GM19468 (cell line): Measurements from ENCODE around the gene FAXC.
"Not testable (repeated sequence)": the region's sequence is repeated elsewhere in the genome, so short reads cannot be mapped to it uniquely, and the experiment has no call there.

ENCODE experiments used
- ATAC-seq: cut with Tn5 transposase; IDR thresholded peaks from one replicate; pipeline ENCODE4 v1.9.1; 2021; ENCODE audit warnings: mild to moderate bottlenecking, moderate library complexity, moderate number of reproducible peaks; ENCODE audit not compliant: unreplicated experiment; ENCODE audit errors: extremely low read depth

Gene FAXC

GRCh38 chr6:99289701-99290100, 59.8 kb downstream of the FAXC start:
- ATAC-seq: no peak

GRCh38 chr6:99288668-99289067, 60.8 kb downstream of the FAXC start:
- no peak for ATAC-seq

- ATAC-seq: no peak
Observed at GRCh38 chr6:99287523-99287922, 62.0 kb downstream of the FAXC start.

- no peak for ATAC-seq
Observed at GRCh38 chr6:99285881-99286280, 63.6 kb downstream of the FAXC start.

- no peak for ATAC-seq
Observed at GRCh38 chr6:99282479-99283062, 66.9 kb downstream of the FAXC start.

GRCh38 chr6:99276747-99277146, 72.7 kb downstream of the FAXC start:
- no peak for ATAC-seq

GRCh38 chr6:99270826-99271225, 78.6 kb downstream of the FAXC start:
- ATAC-seq: no peak

GRCh38 chr6:99270030-99270429, 79.4 kb downstream of the FAXC start:
- ATAC-seq: no peak

- no peak for ATAC-seq
Observed at GRCh38 chr6:99269207-99269606, 80.3 kb downstream of the FAXC start.

- ATAC-seq: not testable (repeated sequence)
Observed at GRCh38 chr6:99266996-99267395, 82.5 kb downstream of the FAXC start.

GRCh38 chr6:99265447-99265846, 84.0 kb downstream of the FAXC start:
- not testable (repeated sequence) for ATAC-seq

- no peak for ATAC-seq
Observed at GRCh38 chr6:99254616-99255550, 94.6 kb downstream of the FAXC start.

- no peak for ATAC-seq
Observed at GRCh38 chr6:99253271-99253670, 96.2 kb downstream of the FAXC start.

GRCh38 chr6:99252421-99252820, 97.1 kb downstream of the FAXC start:
- ATAC-seq: no peak

GRCh38 chr6:99250476-99250875, 99.0 kb downstream of the FAXC start:
- ATAC-seq: no peak

GRCh38 chr6:99246602-99247001, 102.9 kb downstream of the FAXC start:
- ATAC-seq: no peak

GRCh38 chr6:99241905-99242534, 107.5 kb downstream of the FAXC start:
- no peak for ATAC-seq

GRCh38 chr6:99236010-99236409, 113.5 kb downstream of the FAXC start:
- no peak for ATAC-seq

- ATAC-seq: no peak
Observed at GRCh38 chr6:99233219-99233618, 116.3 kb downstream of the FAXC start.

- ATAC-seq: no peak
Observed at GRCh38 chr6:99232056-99232455, 117.4 kb downstream of the FAXC start.

GRCh38 chr6:99225172-99225571, 124.3 kb downstream of the FAXC start:
- no peak for ATAC-seq
